ENCODE measurements around the gene RNASEH2C.
"Not testable (repeated sequence)": the region's sequence is repeated elsewhere in the genome, so short reads cannot be mapped to it uniquely, and the experiment has no call there.

The RNASEH2C gene

DNA sequence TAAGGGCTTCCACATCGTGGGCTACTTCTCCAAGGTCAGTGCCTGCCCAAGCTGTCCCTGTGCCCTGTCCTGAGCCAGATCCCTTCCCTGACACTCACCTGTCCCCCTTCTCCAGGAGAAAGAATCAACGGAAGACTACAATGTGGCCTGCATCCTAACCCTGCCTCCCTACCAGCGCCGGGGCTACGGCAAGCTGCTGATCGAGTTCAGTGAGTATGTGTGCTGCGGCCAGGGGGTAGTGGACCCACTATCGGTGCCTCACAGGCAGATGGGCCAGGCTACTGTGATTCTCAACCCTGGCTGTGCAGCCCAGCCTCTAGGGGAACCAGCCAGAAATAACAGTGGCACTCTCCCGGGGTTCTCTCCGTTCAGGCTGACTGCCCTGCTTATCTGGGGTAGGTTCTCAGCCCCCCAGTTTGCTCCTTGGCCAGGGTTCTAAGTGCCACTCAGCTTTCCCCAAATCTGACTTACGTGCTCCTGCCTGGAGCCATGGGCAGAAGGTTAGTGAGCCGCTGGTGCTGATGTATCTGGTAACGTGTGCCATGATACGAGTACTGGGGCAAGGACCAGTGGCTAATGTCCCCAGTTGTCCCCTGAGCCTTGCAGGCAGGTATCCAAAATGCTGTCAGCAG is 3.7 kb downstream of the RNASEH2C start:
- no peak for DNase-seq

DNA sequence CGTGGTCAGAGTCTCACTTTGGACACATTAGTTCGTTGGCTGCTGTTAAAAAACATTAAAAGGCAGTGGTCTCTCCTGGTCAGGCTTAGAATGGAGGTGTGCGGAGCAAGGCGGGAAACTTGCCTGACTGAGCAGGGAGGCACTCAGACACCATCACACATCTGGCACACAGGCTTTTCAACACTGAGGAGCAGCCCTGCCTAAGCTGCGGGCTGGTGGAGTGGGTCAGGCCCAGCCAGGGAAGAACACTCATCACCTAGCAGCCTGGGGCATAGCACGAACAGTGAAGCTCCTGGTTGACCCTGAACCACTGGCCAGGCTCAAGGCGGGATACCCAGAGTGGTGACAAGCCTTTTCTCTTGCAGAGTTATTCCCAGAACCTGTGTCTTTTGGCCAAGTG is 4.3 kb downstream of the RNASEH2C start:
- DNase-seq = no peak

- DNase-seq = no peak
Observed at GRCh38 chr11:65714433-65714832, 6.2 kb downstream of the RNASEH2C start.

- DNase-seq = no peak
Observed at GRCh38 chr11:65713212-65713969, 7.2 kb downstream of the RNASEH2C start.

- DNase-seq = no peak
Observed at GRCh38 chr11:65712633-65713076, 7.9 kb downstream of the RNASEH2C start.

GRCh38 chr11:65711785-65712632 is 8.6 kb downstream of the RNASEH2C start, which contains the start of gene KAT5:
KAT5 (plus strand) TSS chr11:65712252; CDS start chr11:65712268, 16 bp downstream.
- peak; percentile 98 for DNase-seq

DNA sequence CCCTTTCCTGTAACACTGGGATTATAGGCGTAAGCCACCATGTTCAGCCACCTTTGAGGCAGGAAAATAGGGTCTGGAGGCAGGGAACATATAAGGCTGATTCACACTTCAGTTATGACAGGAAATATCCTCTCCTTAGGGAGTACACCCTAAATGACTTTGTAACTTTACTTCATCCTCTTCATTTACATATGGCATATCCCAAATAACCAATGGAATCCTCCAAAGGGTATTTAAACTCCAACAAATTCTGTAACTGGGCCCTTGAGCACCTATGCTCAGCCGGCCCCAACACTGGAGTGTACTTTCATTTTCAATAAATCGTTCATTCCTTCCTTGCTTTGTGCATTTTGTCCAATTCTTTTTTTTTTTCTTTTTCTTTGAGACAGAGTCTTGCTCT is 10.2 kb downstream of the RNASEH2C start:
- DNase-seq = no peak

DNA sequence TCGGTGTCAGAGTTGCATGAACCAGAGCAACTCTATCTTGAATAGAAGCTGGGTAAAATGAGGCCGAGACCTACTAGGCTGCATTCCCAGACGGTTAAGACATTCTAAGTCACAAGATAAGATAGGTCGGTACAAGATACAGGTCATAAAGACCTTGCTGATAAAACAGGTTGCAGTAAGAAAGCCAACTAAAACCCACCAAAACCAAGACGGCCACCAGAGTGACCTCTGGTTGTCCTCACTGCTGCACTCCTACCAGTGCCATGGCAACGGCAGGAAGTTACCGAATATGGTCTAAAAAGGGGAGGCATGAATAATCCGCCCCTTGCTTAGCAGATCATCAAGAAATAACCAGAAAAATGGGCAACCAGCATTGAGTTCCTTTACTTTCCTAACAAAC is 10.9 kb downstream of the RNASEH2C start:
- DNase-seq = no peak

DNA sequence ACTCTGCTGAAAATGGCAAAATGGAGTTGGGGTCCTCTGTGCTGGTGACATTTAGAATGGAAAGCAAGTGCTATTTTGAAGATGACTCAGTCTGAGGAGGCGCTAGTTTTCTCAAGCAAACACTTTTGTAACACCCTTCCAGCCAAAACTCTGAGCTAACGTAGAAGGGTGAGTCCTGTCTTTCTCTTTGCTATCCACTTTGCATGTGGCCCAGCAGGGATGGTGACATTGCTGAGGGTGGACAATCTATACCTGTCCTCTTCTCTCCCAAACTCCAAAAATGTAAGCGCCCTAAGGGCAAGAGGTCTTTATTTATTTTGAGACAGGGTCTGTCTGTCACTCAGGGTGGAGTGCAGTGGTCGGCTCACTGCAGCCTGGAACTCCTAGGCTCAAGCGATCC is 12.1 kb downstream of the RNASEH2C start:
- DNase-seq = no peak

DNA sequence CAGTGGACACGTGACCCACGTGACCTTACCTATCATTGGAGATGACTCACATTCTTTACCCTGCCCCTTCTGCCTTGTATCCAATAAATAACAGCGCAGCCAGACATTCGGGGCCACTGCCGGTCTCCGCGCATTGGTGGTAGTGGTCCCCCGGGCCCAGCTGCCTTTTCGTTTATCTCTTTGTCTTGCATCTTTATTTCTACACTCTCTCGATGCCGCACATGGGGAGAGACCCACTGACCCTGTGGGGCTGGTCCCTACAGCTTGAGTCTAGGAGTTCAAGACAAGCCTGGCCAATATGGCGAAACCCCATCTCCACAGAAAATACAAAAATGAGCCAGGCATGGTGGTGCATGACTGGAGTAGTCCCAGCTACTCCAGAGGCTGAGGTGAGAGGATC is 13.6 kb downstream of the RNASEH2C start:
- DNase-seq = not testable (repeated sequence)

- DNase-seq = peak; percentile 54
Observed at GRCh38 chr11:65706303-65706763, 14.3 kb downstream of the RNASEH2C start.

DNA sequence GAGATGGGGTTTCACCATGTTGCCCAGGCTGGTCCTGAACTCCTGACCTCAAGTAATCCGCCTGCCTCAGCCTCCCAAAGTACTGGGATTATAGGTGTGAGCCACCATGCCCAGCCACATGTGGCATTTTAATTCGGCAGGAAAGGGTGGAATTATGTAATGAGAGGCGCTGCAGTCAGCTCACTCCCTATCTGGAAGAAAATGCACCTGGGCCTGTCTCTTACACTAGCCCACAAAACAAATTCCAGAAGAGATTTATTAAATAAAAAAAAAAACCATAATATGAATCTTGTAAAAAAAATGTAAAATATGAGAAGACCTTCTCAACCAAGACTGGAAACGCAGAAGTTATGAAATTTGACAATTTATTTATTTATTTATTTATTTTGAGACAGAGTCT is 16.8 kb downstream of the RNASEH2C start:
- DNase-seq = no peak

- DNase-seq = no peak
Observed at GRCh38 chr11:65701686-65702085, 18.9 kb downstream of the RNASEH2C start.

DNA sequence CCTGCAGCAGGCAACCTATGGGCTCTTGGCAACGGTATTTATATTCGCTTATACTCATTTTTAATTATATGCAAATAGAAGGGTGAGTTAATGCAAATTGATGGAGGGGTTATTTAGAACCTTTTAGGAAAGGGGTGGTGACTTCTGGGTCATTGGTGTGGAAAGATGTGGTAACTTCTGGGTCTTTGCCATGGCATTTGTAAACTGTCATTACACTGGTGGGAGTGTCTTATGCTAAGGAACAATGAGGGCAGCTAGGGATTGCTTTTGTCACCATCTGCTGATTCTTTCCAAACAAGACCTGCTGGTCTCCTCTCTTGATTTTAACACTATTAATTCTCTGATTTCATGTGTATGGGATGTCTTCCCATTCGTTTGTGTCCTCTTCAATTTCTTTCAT is 20.2 kb downstream of the RNASEH2C start:
- DNase-seq = peak; percentile 46

DNA sequence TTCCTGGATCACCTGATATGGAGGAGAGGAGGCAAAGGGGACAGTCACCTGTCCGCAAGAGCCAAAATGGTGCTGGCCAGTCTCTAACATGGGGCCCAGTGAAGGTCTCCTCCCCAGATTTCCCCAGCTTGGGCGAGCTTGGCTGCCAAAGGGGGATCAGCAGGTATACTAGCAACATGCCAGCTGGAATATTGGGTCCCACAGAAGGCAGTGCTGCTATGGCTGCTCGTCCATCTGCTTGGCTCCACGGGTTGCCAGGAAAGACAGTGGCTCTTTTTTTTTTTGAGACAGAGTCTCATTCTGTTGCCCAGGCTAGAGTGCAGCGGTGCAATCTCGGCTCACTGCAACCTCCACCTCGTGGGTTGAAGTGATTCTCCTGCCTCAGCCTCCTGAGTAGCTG is 21.3 kb downstream of the RNASEH2C start:
- DNase-seq = peak; percentile 51

GRCh38 chr11:65698205-65698604 is 22.4 kb downstream of the RNASEH2C start:
- no peak for DNase-seq

- no peak for DNase-seq
Observed at GRCh38 chr11:65696802-65697552, 23.6 kb downstream of the RNASEH2C start.

- peak; percentile 50 for DNase-seq
Observed at GRCh38 chr11:65695459-65696241, 24.9 kb downstream of the RNASEH2C start.

GRCh38 chr11:65692367-65692766 is 28.2 kb downstream of the RNASEH2C start:
- DNase-seq = no peak

DNA sequence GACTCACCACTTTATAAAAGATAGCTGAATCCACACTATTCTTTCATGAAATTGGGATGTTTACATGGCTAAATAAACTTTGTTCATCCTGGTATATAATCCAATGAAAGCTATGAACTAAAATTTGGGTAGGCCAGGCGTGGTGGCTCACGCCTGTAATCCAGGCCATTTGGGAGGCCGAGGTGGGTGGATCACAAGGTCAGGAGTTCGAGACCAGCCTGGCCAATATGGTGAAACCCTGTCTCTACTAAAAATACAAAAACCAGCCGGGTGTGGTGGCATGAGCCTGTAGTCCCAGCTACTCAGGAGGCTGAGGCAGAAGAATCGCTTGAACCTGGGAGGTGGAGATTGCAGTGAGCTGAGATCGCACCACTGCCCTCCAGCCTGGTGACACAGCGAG is 28.8 kb downstream of the RNASEH2C start:
- DNase-seq = not testable (repeated sequence)

GRCh38 chr11:65685981-65686380 is 34.6 kb downstream of the RNASEH2C start:
- no peak for DNase-seq

DNA sequence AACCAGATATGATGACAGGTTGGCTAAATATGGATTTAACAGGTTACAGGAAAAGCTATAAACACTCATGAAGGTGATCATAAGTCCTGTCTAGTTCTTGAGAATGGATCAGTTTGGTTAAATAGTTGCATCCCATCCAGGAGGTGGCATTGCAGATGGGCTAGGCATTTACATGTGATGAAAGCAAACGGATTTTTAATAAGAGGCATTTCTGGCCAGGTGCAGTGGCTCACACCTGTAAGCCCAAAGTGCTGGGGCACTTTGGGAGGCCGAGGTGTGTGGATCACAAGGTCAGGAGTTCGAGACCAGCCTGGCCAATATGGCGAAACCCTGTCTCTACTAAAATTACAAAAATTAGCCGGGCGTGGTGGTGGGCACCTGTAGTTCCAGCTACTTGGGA is 37.1 kb downstream of the RNASEH2C start:
- not testable (repeated sequence) for DNase-seq

Data from NCI-H2171 (cell line).